GM19193 (cell line): ENCODE measurements around the gene NUPR1.

ENCODE experiments used
- POLR2A ChIP-seq: IDR thresholded peaks from 4 replicates; pipeline ENCODE4 v1.6.1; 2011; ENCODE audit not compliant: insufficient read depth, insufficient read length; ENCODE audit errors: extremely low read depth

Gene NUPR1

GRCh38 chr16:28495795-28496749 is 42.7 kb downstream of the NUPR1 start:
- no peak for TF ChIP-seq POLR2A

GRCh38 chr16:28495098-28495793 is 43.5 kb downstream of the NUPR1 start:
- no peak for TF ChIP-seq POLR2A

- TF ChIP-seq POLR2A, result peak; percentile 79
These were observed 44.5 kb downstream of the NUPR1 start, which contains the start of gene APOBR for GRCh38 chr16:28494121-28494851. APOBR (plus strand) TSS chr16:28494643; CDS start chr16:28494682, 39 bp downstream.

- TF ChIP-seq POLR2A, result no peak
These were observed 46.3 kb downstream of the NUPR1 start for GRCh38 chr16:28492511-28492910.

GRCh38 chr16:28491970-28492474 is 46.8 kb downstream of the NUPR1 start, which contains the start of gene CLN3:
CLN3 (minus strand) TSS chr16:28492074; CDS start chr16:28491759, 315 bp downstream.
- peak; percentile 39 for TF ChIP-seq POLR2A

- TF ChIP-seq POLR2A, result no peak
These were observed 47.4 kb downstream of the NUPR1 start for GRCh38 chr16:28491230-28491969.

- no peak for TF ChIP-seq POLR2A
These were observed 52.5 kb downstream of the NUPR1 start for GRCh38 chr16:28486266-28486665.
